NCI-H82 treated with DMSO at 0.1 percent for 48 hours (cell line): ENCODE data around the gene PLXDC2.

ENCODE experiments used
- DNase-seq: peaks from one replicate; lab custom pipeline; 2025; ENCODE audit not compliant: unreplicated experiment; lab: John Stamatoyannopoulos, UW

The PLXDC2 gene

GRCh38 chr10:20314431-20314830 is 498.2 kb downstream of the PLXDC2 start:
- DNase-seq: no peak

- DNase-seq: no peak
Observed at GRCh38 chr10:20327954-20328353, 511.7 kb downstream of the PLXDC2 start.

GRCh38 chr10:20330246-20330645 is 514.0 kb downstream of the PLXDC2 start:
- no peak for DNase-seq

- DNase-seq: no peak
Observed at GRCh38 chr10:20334559-20334958, 518.3 kb downstream of the PLXDC2 start.
